Heart left ventricle (tissue), 16 donors: ENCODE measurements around the gene FNDC3B. TPM values are rescaled to one million over a fixed set of nuclear protein-coding genes. Genes with fewer than 3 reads are reported as not detected.

Source experiments
- ATAC-seq, 4 donors: fragments of 200-7000 bp; cut with Tn5 transposase; one replicate each; pipeline ENCODE4 v1.9.1; 2020 to 2022; ENCODE audit warnings: moderate library complexity in 4 of 4, mild to moderate bottlenecking in 3 of 4, moderate number of reproducible peaks in 1 of 4
- DNase-seq, 5 donors: peaks; one replicate each; pipeline ENCODE4 v3.0.0-alpha.2; 2020
- H3K27ac ChIP-seq, 12 donors: fragments of 200-600 bp; sonication (generic) in 4 of 12; one replicate each; pipeline versions ENCODE4 v1.5.0 to v1.8.0; 2016 to 2022; ENCODE audit warnings: mild to moderate bottlenecking in 2 of 12
- H3K27me3 ChIP-seq, 9 donors: fragments of 200-600 bp; sonication (generic) in 2 of 9; one replicate each; pipeline versions ENCODE4 v1.5.1 to v1.8.0; 2016 to 2022; ENCODE audit warnings: mild to moderate bottlenecking in 3 of 9
- H3K36me3 ChIP-seq, 9 donors: fragments of 200-600 bp; sonication (generic) in 2 of 9; one replicate each; pipeline versions ENCODE4 v1.5.0 to v1.8.0; 2018 to 2022; ENCODE audit warnings: mild to moderate bottlenecking in 2 of 9
- H3K4me1 ChIP-seq, 12 donors: fragments of 200-600 bp; sonication (generic) in 4 of 12; one replicate each; pipeline versions ENCODE4 v1.5.0 to v1.8.0; 2016 to 2022; ENCODE audit warnings: mild to moderate bottlenecking in 3 of 12
- H3K4me3 ChIP-seq, 12 donors: fragments of 200-600 bp; sonication (generic) in 4 of 12; one replicate each; pipeline versions ENCODE4 v1.5.0 to v1.8.0; 2017 to 2022; ENCODE audit warnings: mild to moderate bottlenecking in 9 of 12, moderate library complexity in 4 of 12
- H3K9me3 ChIP-seq, 12 donors: fragments of 200-600 bp; sonication (generic) in 4 of 12; one replicate each; pipeline versions ENCODE4 v1.5.0 to v1.8.0; 2016 to 2022; ENCODE audit warnings: mild to moderate bottlenecking in 1 of 12
- CTCF ChIP-seq, 12 donors: fragments of 200-600 bp; sonication (generic) in 4 of 12; IDR thresholded peaks; one replicate each; pipeline versions ENCODE4 v1.5.0 to v1.8.0; 2018 to 2022; ENCODE audit warnings: antibody characterized with exemption in 12 of 12, mild to moderate bottlenecking in 5 of 12
- POLR2A ChIP-seq, 2 donors: fragments of 450-650 bp; IDR thresholded peaks; one replicate each; pipeline ENCODE4 v1.6.1; 2017; ENCODE audit warnings: antibody characterized with exemption in 2 of 2, mild to moderate bottlenecking in 2 of 2, moderate library complexity in 2 of 2
- WGBS, 4 donors: extraction: QIAGEN DNeasy Blood & Tissue Kit in 2 of 4; methylation state at CpG; one replicate each; pipeline versions ENCODE4 v1.1.5 to v1.1.7; 2013 to 2018; 5-methylcytosine and 5-hydroxymethylcytosine counted together
- intact Hi-C, 10 donors: fragments of 100-400 bp; cut with DNase I; formaldehyde crosslinking; loops; one replicate each; pipeline versions ENCODE4 v1.11.1 to v1.14.2; 2022
- polyA plus RNA-seq, 2 donors: library from polyadenylated mRNA; stranded (reverse); fragments of 200-250 nt; gene quantifications; one replicate each; pipeline ENCODE4 v1.2.3, GENCODE V29; 2013
- total RNA-seq, 9 donors: library from RNA; depleted of rRNA in 2 of 9; stranded (reverse); fragments of >200 nt in 2 of 9; fragmentation: NEBNext Ultra II Directional in 3 of 9; extraction: Animal tissue kit (Norgen Biotek cat#: 25700) in 3 of 9; gene quantifications; one replicate each; pipeline versions ENCODE4 v1.1.0 to v1.2.4, GENCODE V29; 2016 to 2023
- donor health status: ischemic (EF 13 %, LVEDD 7.1; RV severe dilation, severe dysfunction).
- donor health status: healthy with polysubstance abuse.
- donor health status: DM: no; HTN: yes; CAD: no.
- donor health status: DM: no; HTN: no; CAD: no.
- donor health status: ischemic (EF 25% LVEDD 6.9; RV normal size, moderate dysfunction).
- donor health status: ischemic (EF 25% LVEDD 5.7; RV mildly dilated, moderate dysfunction).
- donor health status: healthy.
- donor health status: DM: yes; HTN: yes; CAD: no.
- donor health status: ischemic (EF 35%, LVEDD 5.7; RV mildly dilated, moderate dysfunction).
- donor health status: nonischemic (EF 11% LVEDD 7.7; RV severe dilation, severe dysfunction).
- donor health status: DM: yes; HTN: yes; CAD: no.
- donor health status: PGD.
- donor health status: ischemic (EF 29% LVEDD 5.4; RV normal size, mild dysfunction).
- donor health status: nonischemic (EF 23%, LVEDD 6.1; RV moderate dilation, normal function).

The FNDC3B gene
- total and polyA plus RNA-seq, 11 donors, result 9.4 to 113 (median 68.2) TPM

GRCh38 chr3:172036541-172037215 lies 2.7 kb upstream of the FNDC3B start:
- DNase-seq, result no peak
- Histone ChIP-seq H3K9me3 (no peaks in the 10 kb centered on the region), H3K27me3 (no peaks in the 10 kb centered on the region), H3K4me1 (peaks cover 0 to 16% (median 9%) of the 10 kb centered on the region in 12 donors), H3K4me3 (no peak overlapping the region), H3K27ac (no peak overlapping the region), H3K36me3 (peaks cover 0 to 4% (median 0%) of the 10 kb centered on the region in 9 donors)
- no peak for ATAC-seq
- TF ChIP-seq CTCF (IDR thresholded peaks at IDR 0.05) (no peak), POLR2A (IDR thresholded peaks at IDR 0.05) (no peak)
- intact Hi-C loops, result loop anchor here in 9 of 10 donors (5.0 to 10.0 kb wide), 12 partner anchors 192 to 628 kb away; partner anchors contain the start of gene TMEM212 (in 2 of the 9)

GRCh38 chr3:172038798-172039435 lies 461 bp upstream of the FNDC3B start:
- no peak for ATAC-seq
- Histone ChIP-seq H3K36me3 (peaks cover 0 to 4% (median 0%) of the 10 kb centered on the region in 9 donors), H3K4me1 (peaks cover 0 to 38% (median 27%) of the 10 kb centered on the region in 12 donors), H3K4me3 (peak overlapping the region in 11 of 12 donors; percentile 65 to 100 (median 90)), H3K27me3 (no peaks in the 10 kb centered on the region), H3K9me3 (no peaks in the 10 kb centered on the region), H3K27ac (peak overlapping the region; percentile 97 to 100 (median 99))
- TF ChIP-seq POLR2A (IDR thresholded peaks at IDR 0.05) (no peak), CTCF (IDR thresholded peaks at IDR 0.05) (no peak)
- 32 to 43% (median 38%) methylated on average over 12 of the region's 12 CpGs for WGBS, 4 donors
- intact Hi-C loops, result loop anchor here in 9 of 10 donors (2.0 to 10.0 kb wide), 13 partner anchors 194 to 626 kb away; partner anchors contain the start of genes TMEM212 (in 2 of the 9) and PLD1 (in 1 of the 9)
- DNase-seq, result peak in 1 of 5 donors; percentile 31

- Histone ChIP-seq H3K27me3 (no peaks in the 10 kb centered on the region), H3K4me3 (peak overlapping the region; percentile 65 to 100 (median 92)), H3K27ac (peak overlapping the region; percentile 97 to 100 (median 99)), H3K9me3 (no peaks in the 10 kb centered on the region), H3K4me1 (peaks cover 0 to 53% (median 40%) of the 10 kb centered on the region in 12 donors), H3K36me3 (peaks cover 0 to 4% (median 0%) of the 10 kb centered on the region in 9 donors)
- DNase-seq (peak; percentile 89 to 94 (median 90)), ATAC-seq (peak; percentile 78 to 92 (median 86))
- intact Hi-C loops, result loop anchor here (2.0 to 10.0 kb wide), 18 partner anchors 42 to 393 kb away; no protein-coding TSS in a partner anchor
- TF ChIP-seq POLR2A (IDR thresholded peaks at IDR 0.05) (peak; percentile 27 to 80), CTCF (IDR thresholded peaks at IDR 0.05) (peak in 6 of 12 donors; percentile 4 to 50 (median 32))
- WGBS, 4 donors, result 0 to 1% (median 0%) methylated on average over 22 to 103 of the region's 103 CpGs
Measured at GRCh38 chr3:172040078-172040980, 951 bp downstream of the FNDC3B start.
